Eye (tissue), 1 donor: ENCODE measurements around the gene AHNAK2.
"Not testable (repeated sequence)": the region's sequence is repeated elsewhere in the genome, so short reads cannot be mapped to it uniquely, and the experiment has no call there.

Source experiments
- DNase-seq: peaks from one replicate; pipeline ENCODE4 v3.0.0-alpha.2; 2015

Gene AHNAK2

DNA sequence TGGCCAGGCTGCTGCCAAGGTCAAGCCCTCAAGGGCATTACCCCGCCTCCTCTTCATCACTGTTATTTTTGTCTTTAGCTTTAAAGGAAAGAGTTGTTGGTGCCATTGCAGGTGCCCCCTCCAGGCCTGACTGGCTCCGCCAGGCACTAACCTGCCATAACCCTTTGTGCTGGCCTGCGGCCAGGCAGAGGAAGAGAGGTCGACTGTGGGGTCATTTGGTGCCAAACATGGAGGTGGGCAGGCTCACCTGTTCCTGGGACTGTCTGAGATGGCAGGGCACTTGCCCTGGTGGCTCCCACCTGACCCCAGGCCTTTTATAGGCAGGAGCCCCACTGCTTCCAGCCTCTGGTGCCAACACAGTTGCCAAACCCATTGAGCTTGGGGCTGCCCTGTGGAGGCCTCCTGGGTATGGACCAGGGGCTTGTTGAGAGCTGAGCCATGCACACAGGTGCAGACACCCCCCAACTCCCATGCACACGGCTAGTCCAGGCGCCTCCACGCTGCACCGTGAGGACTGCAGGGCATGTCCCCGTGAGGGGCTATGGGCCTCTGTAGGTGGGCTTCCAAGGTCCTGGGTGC lies 82.9 kb downstream of the AHNAK2 start:
- no peak for DNase-seq

- no peak for DNase-seq
These were observed 83.6 kb downstream of the AHNAK2 start for GRCh38 chr14:104894331-104895206.

DNA sequence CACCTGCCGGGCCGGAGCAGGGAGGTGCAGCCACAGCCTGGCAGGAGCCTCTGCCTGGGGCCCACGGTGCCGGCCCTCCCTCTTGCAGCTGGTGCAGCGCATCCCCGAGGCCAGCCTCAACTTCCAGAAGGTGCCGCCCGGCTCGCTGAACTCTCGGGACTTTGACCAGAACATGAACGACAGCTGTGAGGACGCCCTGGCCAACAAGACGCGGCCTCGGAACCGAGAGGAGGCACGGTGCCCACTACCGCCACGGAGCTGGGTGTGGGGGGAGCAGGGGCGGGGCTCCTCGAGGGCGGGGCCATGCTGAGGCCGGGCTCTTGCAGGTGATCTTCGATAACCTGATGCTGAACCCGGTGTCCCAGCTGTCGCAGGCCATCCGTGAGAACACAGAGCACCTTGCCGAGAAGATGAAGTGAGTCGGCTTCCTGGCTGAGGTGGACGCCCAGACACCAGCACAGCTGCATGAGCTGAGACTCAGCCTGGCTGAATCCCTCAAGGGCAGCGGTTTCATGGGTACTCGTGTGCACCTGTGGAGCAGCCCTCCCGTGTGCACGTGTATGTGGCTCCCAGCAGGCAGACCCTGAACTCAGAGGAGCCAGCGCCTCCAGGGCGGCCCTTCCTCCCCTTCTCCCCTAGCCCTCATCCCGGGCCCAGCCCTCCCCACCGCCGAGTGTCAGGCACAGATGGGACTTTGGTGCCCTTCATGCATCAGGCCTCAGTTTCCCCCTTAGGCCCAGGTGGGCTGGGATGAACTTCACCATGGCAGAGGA lies 84.6 kb downstream of the AHNAK2 start:
- DNase-seq = no peak

- DNase-seq = no peak
These were observed 85.4 kb downstream of the AHNAK2 start for GRCh38 chr14:104892531-104893434.

DNA sequence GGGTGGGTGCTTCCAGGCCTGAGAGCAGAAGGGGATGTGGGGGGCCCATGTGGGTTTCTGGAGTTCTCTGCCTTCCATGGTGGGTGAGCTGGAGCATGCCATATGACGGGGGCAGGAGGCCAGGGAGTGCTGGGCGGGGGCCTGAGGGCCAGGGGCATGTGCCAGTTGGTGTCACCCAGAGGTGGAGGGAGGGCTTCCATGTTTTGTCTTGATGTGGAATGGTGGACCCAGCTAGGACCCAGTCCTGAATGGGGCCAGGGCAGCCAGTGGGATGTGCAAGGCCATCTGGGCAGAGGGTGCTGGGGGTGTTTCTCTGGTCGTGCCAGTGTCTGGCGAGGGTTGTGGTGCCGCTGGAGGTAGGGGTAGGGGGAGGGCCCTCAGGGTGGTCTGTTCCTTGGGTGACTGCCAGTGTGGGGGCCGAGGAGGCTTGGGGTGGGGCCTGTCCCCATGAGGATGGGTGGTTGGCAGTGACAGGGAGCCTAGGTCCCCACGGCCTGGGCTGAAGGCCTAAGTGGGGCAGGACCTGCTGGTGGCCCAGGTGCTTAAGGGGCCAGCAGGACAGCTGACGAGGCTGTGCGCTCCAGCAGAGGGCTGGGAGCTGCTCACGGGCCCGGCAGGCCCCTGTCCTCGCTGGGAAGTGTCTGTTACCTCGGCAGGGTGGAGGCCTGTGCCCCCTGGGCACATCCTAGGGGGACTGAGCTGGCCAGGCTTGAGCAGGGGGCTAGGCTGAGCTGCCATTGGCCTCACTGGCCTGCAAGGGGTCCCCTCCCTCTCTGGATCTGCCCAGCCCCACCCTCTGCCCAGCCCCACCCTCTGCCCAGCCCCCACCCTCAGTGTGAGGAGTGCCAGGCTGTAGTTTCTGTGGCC lies 86.3 kb downstream of the AHNAK2 start:
- no peak for DNase-seq

DNA sequence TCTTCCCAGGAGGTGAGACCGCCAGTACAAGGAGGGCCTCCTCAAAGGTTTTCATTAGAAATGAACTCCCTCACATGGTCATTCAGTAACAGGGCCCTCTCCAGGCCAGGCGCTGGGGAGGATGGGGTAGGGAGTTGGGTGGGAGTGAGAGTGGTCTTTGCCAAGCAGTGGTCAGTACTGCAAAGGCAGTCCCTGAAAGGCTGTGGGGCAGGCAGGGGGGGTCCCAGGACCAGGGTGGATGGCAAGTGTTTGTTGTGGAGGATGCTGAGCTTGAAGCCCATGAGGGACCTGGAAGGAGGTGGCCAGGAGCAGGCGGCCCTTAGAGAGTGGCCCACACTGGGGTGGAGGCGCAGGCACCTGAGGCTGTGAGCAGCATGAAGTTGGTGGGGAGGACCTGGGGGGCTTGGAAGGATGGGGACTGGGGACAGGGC lies 87.0 kb downstream of the AHNAK2 start:
- no peak for DNase-seq

- DNase-seq = not testable (repeated sequence)
These were observed 87.9 kb downstream of the AHNAK2 start for GRCh38 chr14:104890292-104890691.

- DNase-seq = no peak
These were observed 88.8 kb downstream of the AHNAK2 start for GRCh38 chr14:104889375-104889757.

GRCh38 chr14:104888489-104889374 lies 89.4 kb downstream of the AHNAK2 start:
- no peak for DNase-seq

GRCh38 chr14:104887623-104888488 lies 90.3 kb downstream of the AHNAK2 start:
- no peak for DNase-seq
